PFSK-1 (cell line): Measurements from ENCODE around the gene ZC3H13.

Experiments used
- POLR2AphosphoS5 ChIP-seq: IDR thresholded peaks from 2 replicates; pipeline ENCODE4 v1.6.1; 2012; ENCODE audit warnings: low read depth, mild to moderate bottlenecking, control low read depth, low read length, moderate library complexity
- SIN3A ChIP-seq: IDR thresholded peaks from 2 replicates; pipeline ENCODE4 v1.6.1; 2012; ENCODE audit warnings: mild to moderate bottlenecking, low read length, moderate library complexity, borderline replicate concordance; ENCODE audit not compliant: insufficient read depth
- TAF1 ChIP-seq: IDR thresholded peaks from 2 replicates; pipeline ENCODE4 v1.6.1; 2012; ENCODE audit warnings: low read length, control low read depth, borderline replicate concordance; ENCODE audit not compliant: insufficient read depth

DNA sequence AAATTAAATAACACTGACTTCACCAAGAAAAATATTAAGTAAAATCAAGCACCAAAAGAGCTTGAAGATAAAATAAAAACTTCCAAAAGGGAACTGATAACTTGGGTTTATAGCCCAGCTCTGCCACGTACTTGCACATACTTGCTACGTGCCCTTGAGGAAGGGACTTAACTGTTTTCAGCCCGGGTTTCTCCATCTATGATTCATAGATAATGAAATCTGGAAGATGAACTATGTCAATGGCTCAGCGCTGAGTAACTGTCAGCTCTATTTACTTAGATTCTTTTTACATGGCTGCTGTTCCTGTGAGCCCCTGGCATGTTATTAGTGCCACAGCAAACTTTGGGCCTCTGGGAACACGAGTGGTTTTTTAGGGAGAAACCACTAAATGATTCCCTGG lies 9.6 kb upstream of the ZC3H13 start:
- TF ChIP-seq POLR2AphosphoS5, result no peak
- no peak for TF ChIP-seq TAF1
- TF ChIP-seq SIN3A, result no peak
